Mesothelial cell of epicardium (in vitro differentiated cells): ENCODE results near the gene MID1. TPM values are rescaled to one million over a fixed set of nuclear protein-coding genes. Genes with fewer than 3 reads are reported as not detected.

ENCODE experiments used
- DNase-seq, 2 experiments: peaks; one replicate each; pipeline ENCODE4 v3.0.0; 2021; ENCODE audit warnings: low spot score in 2 of 2; ENCODE audit not compliant: unreplicated experiment in 2 of 2
- H3K27ac Mint-ChIP-seq: 2 replicates; pipeline ENCODE4 v1.8.0; 2021; ENCODE audit warnings: mixed read lengths
- H3K27me3 Mint-ChIP-seq: 2 replicates; pipeline ENCODE4 v1.8.0; 2021; ENCODE audit warnings: low read depth, mixed read lengths
- H3K36me3 Mint-ChIP-seq: 2 replicates; pipeline ENCODE4 v1.8.0; 2021; ENCODE audit warnings: mixed read lengths
- H3K4me1 Mint-ChIP-seq: 2 replicates; pipeline ENCODE4 v1.8.0; 2021; ENCODE audit warnings: mixed read lengths
- H3K4me3 Mint-ChIP-seq: 2 replicates; pipeline ENCODE4 v1.8.0; 2021; ENCODE audit warnings: mild to moderate bottlenecking, moderate library complexity, mixed read lengths
- H3K9me3 Mint-ChIP-seq: 2 replicates; pipeline ENCODE4 v1.8.0; 2021; ENCODE audit warnings: mixed read lengths
- total RNA-seq: library from RNA; stranded (reverse); gene quantifications from 3 replicates; pipeline ENCODE4 v1.2.1, GENCODE V29; 2021
- TF ChIP-seq, protein P1 (sequence below): fragments of 200-600 bp; sonication (generic); IDR thresholded peaks from one replicate; pipeline ENCODE4 v1.5.0; 2021; ENCODE audit warnings: antibody characterized with exemption; ENCODE audit not compliant: unreplicated experiment

MID1 gene
- total RNA-seq, 1 donor from 2014 or later = 48.3 TPM

DNA sequence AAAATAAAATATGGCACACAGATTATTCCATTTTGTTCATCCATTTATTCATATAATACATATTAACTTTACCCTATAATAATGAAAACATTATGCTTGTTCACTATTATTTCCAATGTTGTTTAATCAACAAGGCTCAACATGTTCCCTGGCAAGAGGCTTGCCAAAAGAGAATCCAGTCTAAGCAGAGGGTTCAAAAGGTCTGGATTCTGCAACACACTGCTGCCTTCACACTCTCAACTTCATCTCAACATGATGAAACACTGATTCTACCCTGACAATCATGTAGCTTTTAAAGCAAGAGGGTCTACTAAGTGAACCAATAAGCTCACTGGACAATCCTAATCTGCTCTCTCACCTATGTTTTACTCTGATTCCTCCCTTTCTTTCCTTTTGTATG lies 101.1 kb downstream of the MID1 start:
- Mint-ChIP-seq H3K36me3 (peaks cover 15% of the 10 kb centered on the region), H3K27me3 (no peaks in the 10 kb centered on the region), H3K4me1 (peaks cover 9% of the 10 kb centered on the region), H3K27ac (no peak overlapping the region), H3K9me3 (peaks cover 11% of the 10 kb centered on the region), H3K4me3 (no peak overlapping the region)
- no peak for DNase-seq
- TF ChIP-seq, protein P1, sequence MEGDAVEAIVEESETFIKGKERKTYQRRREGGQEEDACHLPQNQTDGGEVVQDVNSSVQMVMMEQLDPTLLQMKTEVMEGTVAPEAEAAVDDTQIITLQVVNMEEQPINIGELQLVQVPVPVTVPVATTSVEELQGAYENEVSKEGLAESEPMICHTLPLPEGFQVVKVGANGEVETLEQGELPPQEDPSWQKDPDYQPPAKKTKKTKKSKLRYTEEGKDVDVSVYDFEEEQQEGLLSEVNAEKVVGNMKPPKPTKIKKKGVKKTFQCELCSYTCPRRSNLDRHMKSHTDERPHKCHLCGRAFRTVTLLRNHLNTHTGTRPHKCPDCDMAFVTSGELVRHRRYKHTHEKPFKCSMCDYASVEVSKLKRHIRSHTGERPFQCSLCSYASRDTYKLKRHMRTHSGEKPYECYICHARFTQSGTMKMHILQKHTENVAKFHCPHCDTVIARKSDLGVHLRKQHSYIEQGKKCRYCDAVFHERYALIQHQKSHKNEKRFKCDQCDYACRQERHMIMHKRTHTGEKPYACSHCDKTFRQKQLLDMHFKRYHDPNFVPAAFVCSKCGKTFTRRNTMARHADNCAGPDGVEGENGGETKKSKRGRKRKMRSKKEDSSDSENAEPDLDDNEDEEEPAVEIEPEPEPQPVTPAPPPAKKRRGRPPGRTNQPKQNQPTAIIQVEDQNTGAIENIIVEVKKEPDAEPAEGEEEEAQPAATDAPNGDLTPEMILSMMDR = no peak

- no peaks in the 10 kb centered on the region for H3K27me3 Mint-ChIP-seq
- TF ChIP-seq, protein P1 = no peak
- H3K36me3 Mint-ChIP-seq = peaks cover 15% of the 10 kb centered on the region
- H3K27ac Mint-ChIP-seq = no peak overlapping the region
- peaks cover 11% of the 10 kb centered on the region for H3K9me3 Mint-ChIP-seq
- H3K4me3 Mint-ChIP-seq = no peak overlapping the region
- H3K4me1 Mint-ChIP-seq = peaks cover 9% of the 10 kb centered on the region
- DNase-seq = no peak
Observed at GRCh38 chrX:10518073-10518472, 102.3 kb downstream of the MID1 start.

- H3K27me3 Mint-ChIP-seq = no peaks in the 10 kb centered on the region
- H3K4me3 Mint-ChIP-seq = no peak overlapping the region
- no peak overlapping the region for H3K27ac Mint-ChIP-seq
- H3K36me3 Mint-ChIP-seq = peaks cover 13% of the 10 kb centered on the region
- peaks cover 16% of the 10 kb centered on the region for H3K9me3 Mint-ChIP-seq
- no peak for DNase-seq
- TF ChIP-seq, protein P1 = no peak
- H3K4me1 Mint-ChIP-seq = peaks cover 16% of the 10 kb centered on the region
Observed at GRCh38 chrX:10516781-10517322, 103.5 kb downstream of the MID1 start.

GRCh38 chrX:10514891-10515290 lies 105.5 kb downstream of the MID1 start:
- Mint-ChIP-seq H3K27me3 (no peaks in the 10 kb centered on the region), H3K4me3 (no peak overlapping the region), H3K4me1 (peaks cover 14% of the 10 kb centered on the region), H3K27ac (no peak overlapping the region), H3K36me3 (peaks cover 6% of the 10 kb centered on the region), H3K9me3 (peaks cover 12% of the 10 kb centered on the region)
- no peak for DNase-seq
- TF ChIP-seq, protein P1 = no peak

DNA sequence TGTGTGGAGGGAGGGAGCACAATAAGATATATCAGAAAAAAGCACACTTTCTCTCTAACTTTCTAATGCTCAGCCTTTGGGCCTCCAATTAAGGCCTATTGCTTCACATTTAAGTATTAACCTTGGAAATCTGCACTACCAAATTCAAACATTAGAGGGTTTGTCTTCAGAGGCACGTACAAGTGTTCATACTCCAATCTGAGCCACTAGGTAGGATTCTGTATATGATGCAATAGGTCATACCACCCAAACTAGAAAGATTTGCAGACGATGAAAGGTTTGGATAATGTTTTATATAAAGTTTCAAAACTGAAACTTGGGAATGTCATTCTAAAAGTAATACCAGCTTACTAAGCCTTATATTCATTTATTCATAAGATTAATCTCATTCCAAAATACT lies 106.4 kb downstream of the MID1 start:
- TF ChIP-seq, protein P1 = no peak
- Mint-ChIP-seq H3K4me1 (peaks cover 9% of the 10 kb centered on the region), H3K27me3 (no peaks in the 10 kb centered on the region), H3K27ac (no peak overlapping the region), H3K4me3 (no peak overlapping the region), H3K9me3 (peaks cover 12% of the 10 kb centered on the region), H3K36me3 (peaks cover 6% of the 10 kb centered on the region)
- DNase-seq = no peak

DNA sequence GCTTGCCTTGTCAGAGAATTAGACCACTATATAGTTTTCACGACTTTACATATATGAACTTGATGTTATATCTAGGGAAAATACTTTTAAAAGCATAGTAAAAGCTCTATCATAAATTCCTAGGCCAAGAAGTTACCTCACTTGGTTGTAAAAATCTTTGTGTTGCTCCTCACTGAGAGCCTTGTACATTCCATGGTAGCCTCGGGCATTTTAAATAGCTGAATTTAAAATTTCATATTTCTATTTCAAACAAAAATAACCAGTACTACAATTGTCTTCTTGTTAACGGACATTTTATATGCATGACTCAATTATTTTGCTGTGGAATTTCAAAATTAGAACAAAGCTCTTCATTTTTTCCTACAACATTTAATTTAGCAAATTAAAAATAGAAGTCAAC lies 107.6 kb downstream of the MID1 start:
- Mint-ChIP-seq H3K27ac (no peak overlapping the region), H3K4me1 (peaks cover 9% of the 10 kb centered on the region), H3K27me3 (no peaks in the 10 kb centered on the region), H3K4me3 (no peak overlapping the region), H3K36me3 (peaks cover 7% of the 10 kb centered on the region), H3K9me3 (peaks cover 12% of the 10 kb centered on the region)
- DNase-seq = no peak
- TF ChIP-seq, protein P1 = no peak
